Neural progenitor cell (in vitro differentiated cells): ENCODE measurements around the gene PER3.

Experiments used
- EZH2 ChIP-seq: fragments of 200-600 bp; sonication (generic); IDR thresholded peaks from 2 replicates; pipeline ENCODE4 v1.6.1; 2017; ENCODE audit warnings: antibody characterized with exemption, mild to moderate bottlenecking, moderate library complexity
- TF ChIP-seq, protein P1 (sequence below): fragments of 200-600 bp; sonication (generic); IDR thresholded peaks from 2 replicates; pipeline ENCODE4 v1.5.1; 2017; ENCODE audit warnings: antibody characterized with exemption, mild to moderate bottlenecking

DNA sequence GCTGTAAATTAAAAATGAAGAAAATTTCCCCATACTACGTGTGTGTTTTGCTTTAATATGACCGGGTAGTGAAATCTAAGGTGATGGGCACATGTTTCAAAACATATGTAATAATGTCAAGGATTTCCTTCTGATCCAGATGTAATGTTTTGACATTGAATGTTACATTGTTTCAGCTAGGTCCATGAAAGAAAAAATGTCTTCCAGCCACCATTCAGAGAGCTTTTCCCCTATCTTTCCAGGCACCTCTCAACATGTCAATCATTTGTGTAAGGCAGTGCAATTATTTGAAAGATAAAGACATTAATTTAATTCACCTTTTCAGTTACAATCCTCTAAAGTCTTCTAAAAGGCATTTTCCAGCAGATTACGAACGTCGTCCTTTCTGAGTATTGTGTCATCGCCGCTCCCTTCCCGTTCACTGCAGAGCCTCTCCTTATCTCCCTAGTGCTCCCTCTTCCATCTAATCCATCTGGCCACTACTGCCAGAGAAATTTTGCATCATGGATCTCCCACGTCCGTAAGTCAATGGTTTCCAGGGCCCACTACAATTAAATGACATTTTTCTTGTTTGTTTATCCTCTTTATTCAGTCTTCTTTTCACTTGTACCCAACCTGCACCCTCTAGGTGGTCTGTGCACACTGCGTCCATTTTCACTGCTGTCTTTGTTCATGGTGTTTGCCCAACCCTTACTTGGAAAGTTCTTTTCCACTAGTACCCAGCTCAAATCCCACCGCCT, 14.2 kb upstream of the PER3 start:
- TF ChIP-seq, protein P1, sequence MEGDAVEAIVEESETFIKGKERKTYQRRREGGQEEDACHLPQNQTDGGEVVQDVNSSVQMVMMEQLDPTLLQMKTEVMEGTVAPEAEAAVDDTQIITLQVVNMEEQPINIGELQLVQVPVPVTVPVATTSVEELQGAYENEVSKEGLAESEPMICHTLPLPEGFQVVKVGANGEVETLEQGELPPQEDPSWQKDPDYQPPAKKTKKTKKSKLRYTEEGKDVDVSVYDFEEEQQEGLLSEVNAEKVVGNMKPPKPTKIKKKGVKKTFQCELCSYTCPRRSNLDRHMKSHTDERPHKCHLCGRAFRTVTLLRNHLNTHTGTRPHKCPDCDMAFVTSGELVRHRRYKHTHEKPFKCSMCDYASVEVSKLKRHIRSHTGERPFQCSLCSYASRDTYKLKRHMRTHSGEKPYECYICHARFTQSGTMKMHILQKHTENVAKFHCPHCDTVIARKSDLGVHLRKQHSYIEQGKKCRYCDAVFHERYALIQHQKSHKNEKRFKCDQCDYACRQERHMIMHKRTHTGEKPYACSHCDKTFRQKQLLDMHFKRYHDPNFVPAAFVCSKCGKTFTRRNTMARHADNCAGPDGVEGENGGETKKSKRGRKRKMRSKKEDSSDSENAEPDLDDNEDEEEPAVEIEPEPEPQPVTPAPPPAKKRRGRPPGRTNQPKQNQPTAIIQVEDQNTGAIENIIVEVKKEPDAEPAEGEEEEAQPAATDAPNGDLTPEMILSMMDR, result no peak
- no peak for TF ChIP-seq EZH2
